ENCODE results near the gene BBC3. TPM values are rescaled to one million over a fixed set of nuclear protein-coding genes. Genes with fewer than 3 reads are reported as not detected.

The BBC3 gene
- total RNA-seq, 1 donor from 2014 or later, result 4.7 TPM

DNA sequence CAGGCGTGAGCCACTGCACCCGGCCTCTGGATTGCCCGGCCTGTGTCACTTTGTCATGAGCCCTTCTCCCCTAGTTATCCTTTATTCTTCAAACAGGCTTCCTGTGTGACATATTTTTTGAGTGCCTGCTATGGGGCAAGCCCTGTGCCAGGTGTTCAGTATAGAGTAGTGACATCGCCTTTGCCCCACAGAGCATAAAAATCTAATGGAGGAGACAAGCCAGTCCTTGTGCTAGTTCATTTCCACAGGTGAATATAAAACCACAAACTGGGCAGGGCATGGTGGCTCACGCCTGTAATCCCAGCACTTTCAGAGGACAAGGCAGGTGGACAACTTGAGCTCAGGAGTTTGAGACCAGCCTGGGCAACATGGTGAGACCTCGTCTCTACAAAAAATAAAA lies 43.2 kb downstream of the BBC3 start:
- H3K4me1 ChIP-seq, result peaks cover 33% of the 10 kb centered on the region

DNA sequence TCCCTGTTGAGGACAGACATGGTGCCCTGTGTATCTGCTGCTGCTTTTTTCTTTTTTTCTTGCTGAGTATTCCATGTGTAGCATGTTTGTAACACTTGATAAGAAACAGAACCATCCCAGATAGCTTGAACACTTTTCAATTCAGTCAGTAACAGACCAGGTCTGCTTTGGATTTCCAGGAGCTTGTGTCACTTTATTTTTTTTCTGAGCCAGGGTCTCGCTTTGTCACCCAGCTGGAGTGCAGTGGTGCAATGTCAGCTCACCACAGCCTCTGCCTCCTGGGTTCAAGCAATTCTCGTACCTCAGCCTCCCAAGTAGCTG lies 43.7 kb downstream of the BBC3 start:
- H3K27ac ChIP-seq, result no peak overlapping the region
- no peaks in the 10 kb centered on the region for H3K9me3 ChIP-seq
- H3K4me1 ChIP-seq, result peaks cover 34% of the 10 kb centered on the region
- H3K36me3 ChIP-seq, result peaks cover 0 to 7% of the 10 kb centered on the region in 2 donors
- no peak overlapping the region for H3K4me3 ChIP-seq
- no peak for TF ChIP-seq POLR2A (IDR thresholded peaks at IDR 0.05)
- TF ChIP-seq, protein P1, sequence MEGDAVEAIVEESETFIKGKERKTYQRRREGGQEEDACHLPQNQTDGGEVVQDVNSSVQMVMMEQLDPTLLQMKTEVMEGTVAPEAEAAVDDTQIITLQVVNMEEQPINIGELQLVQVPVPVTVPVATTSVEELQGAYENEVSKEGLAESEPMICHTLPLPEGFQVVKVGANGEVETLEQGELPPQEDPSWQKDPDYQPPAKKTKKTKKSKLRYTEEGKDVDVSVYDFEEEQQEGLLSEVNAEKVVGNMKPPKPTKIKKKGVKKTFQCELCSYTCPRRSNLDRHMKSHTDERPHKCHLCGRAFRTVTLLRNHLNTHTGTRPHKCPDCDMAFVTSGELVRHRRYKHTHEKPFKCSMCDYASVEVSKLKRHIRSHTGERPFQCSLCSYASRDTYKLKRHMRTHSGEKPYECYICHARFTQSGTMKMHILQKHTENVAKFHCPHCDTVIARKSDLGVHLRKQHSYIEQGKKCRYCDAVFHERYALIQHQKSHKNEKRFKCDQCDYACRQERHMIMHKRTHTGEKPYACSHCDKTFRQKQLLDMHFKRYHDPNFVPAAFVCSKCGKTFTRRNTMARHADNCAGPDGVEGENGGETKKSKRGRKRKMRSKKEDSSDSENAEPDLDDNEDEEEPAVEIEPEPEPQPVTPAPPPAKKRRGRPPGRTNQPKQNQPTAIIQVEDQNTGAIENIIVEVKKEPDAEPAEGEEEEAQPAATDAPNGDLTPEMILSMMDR (IDR thresholded peaks at IDR 0.05), result no peak
- no peak for TF ChIP-seq POLR2AphosphoS5 (IDR thresholded peaks at IDR 0.05; ENCODE audit: insufficient read depth in 1 of 2, low read depth in 1 of 2)
- intact Hi-C loops (cut with DNase I), result no loop called here
- DNase-seq (ENCODE audit: extremely low spot score in 2 of 2), result no peak
- H3K27me3 ChIP-seq, result no peaks in the 10 kb centered on the region

More for the DNA sequence above, 43.2 kb downstream of the BBC3 start:
- H3K9me3 ChIP-seq, result no peaks in the 10 kb centered on the region
- no peaks in the 10 kb centered on the region for H3K27me3 ChIP-seq
- intact Hi-C loops (cut with DNase I), result no loop called here
- peaks cover 0 to 7% of the 10 kb centered on the region in 2 donors for H3K36me3 ChIP-seq
- DNase-seq (ENCODE audit: extremely low spot score in 2 of 2), result no peak
- H3K4me3 ChIP-seq, result no peak overlapping the region
- TF ChIP-seq POLR2AphosphoS5 (IDR thresholded peaks at IDR 0.05; ENCODE audit: insufficient read depth in 1 of 2, low read depth in 1 of 2), result no peak
- no peak for TF ChIP-seq POLR2A (IDR thresholded peaks at IDR 0.05)
- TF ChIP-seq, protein P1 (IDR thresholded peaks at IDR 0.05), result no peak
- H3K27ac ChIP-seq, result no peak overlapping the region

DNA sequence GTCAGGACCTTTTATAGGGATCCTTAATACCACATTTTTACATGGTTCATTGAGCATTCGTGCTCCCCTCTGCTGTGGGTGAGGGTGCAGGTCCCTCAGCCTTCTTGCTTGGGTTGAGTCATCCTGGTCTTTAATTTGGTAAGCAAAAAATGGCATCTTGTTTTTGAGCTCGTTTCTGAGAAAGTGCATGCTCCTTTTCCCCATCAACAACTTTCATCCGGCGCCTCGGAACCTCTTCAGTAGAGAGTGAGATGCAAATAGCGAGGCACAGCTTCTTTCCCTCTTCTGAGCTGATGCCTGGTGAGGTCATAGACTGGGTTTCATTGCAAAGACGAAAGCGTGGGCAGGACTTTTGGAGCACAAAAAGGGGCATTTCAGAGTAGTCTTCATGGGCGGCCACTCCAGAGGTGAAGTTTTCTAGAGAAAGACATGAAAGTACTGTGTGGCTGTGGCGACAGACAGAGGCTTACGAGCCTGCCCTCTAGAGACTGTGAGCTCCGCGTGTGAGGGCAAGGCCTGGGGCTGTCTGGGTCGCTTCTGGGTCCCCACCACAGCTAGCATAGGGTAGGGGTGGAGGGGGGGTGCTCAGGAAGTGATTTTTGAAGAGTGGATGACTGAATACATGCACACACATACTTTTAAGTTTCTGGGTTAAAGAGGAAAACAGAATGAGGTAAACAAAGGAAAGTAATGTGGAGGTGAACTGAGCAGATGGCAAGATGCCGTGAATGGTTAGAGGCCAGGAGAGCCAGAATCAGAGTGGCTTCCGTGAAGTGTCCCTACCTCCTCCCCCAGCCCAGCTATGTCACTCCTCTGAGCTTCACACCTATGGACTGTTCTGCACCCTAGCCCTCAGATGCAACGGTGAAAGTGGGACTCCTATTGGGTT lies 44.3 kb downstream of the BBC3 start:
- Histone ChIP-seq H3K27ac (no peak overlapping the region), H3K4me1 (peaks cover 34% of the 10 kb centered on the region), H3K36me3 (peaks cover 0 to 7% of the 10 kb centered on the region in 2 donors), H3K4me3 (no peak overlapping the region), H3K9me3 (no peaks in the 10 kb centered on the region), H3K27me3 (no peaks in the 10 kb centered on the region)
- TF ChIP-seq POLR2A (IDR thresholded peaks at IDR 0.05) (no peak), POLR2AphosphoS5 (IDR thresholded peaks at IDR 0.05; ENCODE audit: insufficient read depth in 1 of 2, low read depth in 1 of 2) (no peak)
- TF ChIP-seq, protein P1 (IDR thresholded peaks at IDR 0.05), result no peak
- intact Hi-C loops (cut with DNase I), result no loop called here
- no peak for DNase-seq (ENCODE audit: extremely low spot score in 2 of 2)

DNA sequence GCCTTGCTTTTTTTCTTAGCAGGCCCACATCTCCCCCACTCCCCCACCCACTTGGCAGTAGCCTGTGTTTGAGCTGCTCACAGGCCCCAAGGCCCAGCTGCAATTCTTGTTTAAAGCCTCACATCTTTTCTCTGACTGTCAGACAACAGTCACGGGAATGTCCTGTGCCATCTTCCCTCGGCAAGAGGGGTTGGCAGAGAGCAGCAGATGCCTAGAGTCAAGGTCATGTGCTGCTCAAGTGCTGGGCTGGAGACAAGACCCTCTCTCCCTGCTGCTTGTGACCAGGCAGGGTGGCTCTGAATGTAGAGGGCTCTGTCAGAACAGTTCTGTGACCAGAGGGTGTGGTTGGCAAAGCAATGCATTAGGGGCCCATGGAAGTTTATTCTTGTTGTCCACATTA lies 47.4 kb downstream of the BBC3 start:
- no peak for DNase-seq (ENCODE audit: extremely low spot score in 2 of 2)
- H3K36me3 ChIP-seq, result peaks cover 0 to 7% of the 10 kb centered on the region in 2 donors
- H3K27me3 ChIP-seq, result no peaks in the 10 kb centered on the region
- no peak for TF ChIP-seq POLR2AphosphoS5 (IDR thresholded peaks at IDR 0.05; ENCODE audit: insufficient read depth in 1 of 2, low read depth in 1 of 2)
- TF ChIP-seq POLR2A (IDR thresholded peaks at IDR 0.05), result no peak
- TF ChIP-seq, protein P1 (IDR thresholded peaks at IDR 0.05), result no peak
- H3K27ac ChIP-seq, result no peak overlapping the region
- H3K4me3 ChIP-seq, result no peak overlapping the region
- peaks cover 6% of the 10 kb centered on the region for H3K4me1 ChIP-seq
- intact Hi-C loops (cut with DNase I), result no loop called here
- no peaks in the 10 kb centered on the region for H3K9me3 ChIP-seq

DNA sequence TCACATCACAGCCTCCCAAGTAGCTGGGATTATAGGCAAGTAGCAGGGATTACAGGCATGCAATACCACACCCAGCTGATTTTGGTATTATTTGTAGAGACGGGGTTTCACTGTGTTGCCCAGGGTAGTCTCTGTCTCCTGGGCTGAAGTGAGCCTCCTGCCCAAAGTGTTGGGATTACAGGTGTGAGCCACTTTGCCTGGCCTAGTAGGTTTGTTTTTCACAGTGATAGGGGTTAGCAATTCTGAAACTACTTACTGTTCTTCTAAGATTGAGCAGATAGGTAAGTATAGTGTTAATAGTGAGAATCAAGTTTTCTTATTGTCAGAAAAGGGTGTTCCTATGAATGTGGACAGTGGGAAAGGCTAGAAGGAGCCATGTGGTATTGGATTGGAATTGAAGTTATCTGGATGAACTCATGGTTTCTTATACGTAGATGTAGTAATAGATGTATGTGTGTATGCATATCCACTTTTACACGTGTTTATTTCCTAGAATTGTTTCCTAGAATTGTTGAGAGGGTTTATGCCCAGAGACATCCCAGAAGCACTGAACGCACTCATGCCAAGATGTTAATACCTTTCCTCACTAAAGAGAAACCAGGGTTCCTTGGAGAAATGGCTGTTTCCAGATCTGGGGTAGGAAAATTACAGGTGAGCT lies 51.2 kb downstream of the BBC3 start:
- Histone ChIP-seq H3K36me3 (peaks cover 0 to 7% of the 10 kb centered on the region in 2 donors), H3K9me3 (no peaks in the 10 kb centered on the region), H3K4me1 (peaks cover 31% of the 10 kb centered on the region), H3K27ac (no peak overlapping the region), H3K27me3 (no peaks in the 10 kb centered on the region), H3K4me3 (no peak overlapping the region)
- no peak for DNase-seq (ENCODE audit: extremely low spot score in 2 of 2)
- intact Hi-C loops (cut with DNase I), result no loop called here
- TF ChIP-seq, protein P1 (IDR thresholded peaks at IDR 0.05), result no peak
- no peak for TF ChIP-seq POLR2A (IDR thresholded peaks at IDR 0.05)
- TF ChIP-seq POLR2AphosphoS5 (IDR thresholded peaks at IDR 0.05; ENCODE audit: insufficient read depth in 1 of 2, low read depth in 1 of 2), result no peak

Data from vagina (tissue), 2 donors.